Mesendoderm (in vitro differentiated cells): ENCODE data around the gene TRAPPC2L.
"Not testable (repeated sequence)": the region's sequence is repeated elsewhere in the genome, so short reads cannot be mapped to it uniquely, and the experiment has no call there.

Source experiments
- DNase-seq: peaks from one replicate; pipeline ENCODE4 v3.0.0; 2013
- H2AK5ac ChIP-seq: 2 replicates; pipeline ENCODE4 v1.6.1; 2013; ENCODE audit warnings: low read length, inconsistent platforms
- H2BK120ac ChIP-seq: 2 replicates; pipeline ENCODE4 v1.6.1; 2013; ENCODE audit warnings: low read depth, mild to moderate bottlenecking, low read length, moderate library complexity, mixed read lengths
- H2BK15ac ChIP-seq: replicated peaks from 2 replicates; pipeline ENCODE4 v1.6.1; 2013; ENCODE audit warnings: low read depth, mild to moderate bottlenecking, moderate library complexity
- H2BK5ac ChIP-seq: 2 replicates; pipeline ENCODE4 v1.6.1; 2013; ENCODE audit warnings: low read length, inconsistent platforms
- H3K18ac ChIP-seq: 2 replicates; pipeline ENCODE4 v1.6.1; 2013; ENCODE audit warnings: mild to moderate bottlenecking, low read length, mixed read lengths
- H3K23ac ChIP-seq: one replicate; pipeline ENCODE4 v1.6.1; 2013; ENCODE audit warnings: low read length
- H3K27ac ChIP-seq: 2 replicates; pipeline ENCODE4 v1.5.1; 2013; ENCODE audit warnings: low read depth, mild to moderate bottlenecking, inconsistent platforms, low read length, moderate library complexity
- H3K27me3 ChIP-seq: 2 replicates; pipeline ENCODE4 v1.6.1; 2013; ENCODE audit warnings: low read length, control low read depth, mild to moderate bottlenecking, inconsistent platforms; ENCODE audit not compliant: insufficient read depth, poor library complexity
- H3K36me3 ChIP-seq: 2 replicates; pipeline ENCODE4 v1.6.1; 2013; ENCODE audit warnings: low read length, inconsistent platforms; ENCODE audit not compliant: control insufficient read depth, insufficient read depth
- H3K4ac ChIP-seq: one replicate; pipeline ENCODE4 v1.6.1; 2013; ENCODE audit warnings: low read depth, mild to moderate bottlenecking, low read length, moderate library complexity
- H3K4me1 ChIP-seq: 2 replicates; pipeline ENCODE4 v1.6.1; 2013; ENCODE audit warnings: low read depth, low read length, inconsistent platforms; ENCODE audit not compliant: control insufficient read depth
- H3K4me2 ChIP-seq: 2 replicates; pipeline ENCODE4 v1.6.1; 2013; ENCODE audit warnings: low read length
- H3K4me3 ChIP-seq: 2 replicates; pipeline ENCODE4 v1.5.1; 2013; ENCODE audit warnings: mild to moderate bottlenecking, low read length
- H3K56ac ChIP-seq: one replicate; pipeline ENCODE4 v1.6.1; 2013; ENCODE audit warnings: low read length
- H3K79me1 ChIP-seq: 2 replicates; pipeline ENCODE4 v1.6.1; 2013; ENCODE audit warnings: low read length, inconsistent platforms
- H3K79me2 ChIP-seq: 2 replicates; pipeline ENCODE4 v1.6.1; 2013; ENCODE audit warnings: mild to moderate bottlenecking, low read length; ENCODE audit not compliant: control insufficient read depth, insufficient read depth
- H3K9ac ChIP-seq: 2 replicates; pipeline ENCODE4 v1.6.1; 2013; ENCODE audit warnings: low read length, inconsistent platforms
- H4K5ac ChIP-seq: one replicate; pipeline ENCODE4 v1.6.1; 2013; ENCODE audit warnings: low read length
- H4K8ac ChIP-seq: one replicate; pipeline ENCODE4 v1.6.1; 2013; ENCODE audit warnings: low read depth, mild to moderate bottlenecking, control low read depth, low read length, moderate library complexity
- WGBS: extraction: QIAGEN DNeasy Blood & Tissue Kit; methylation state at CpG from one replicate; pipeline ENCODE4 v1.1.7; 2013; ENCODE audit warnings: low lambda C conversion rate, missing lambda C conversion rate; ENCODE audit not compliant: insufficient coverage; ENCODE audit errors: extremely low coverage; 5-methylcytosine and 5-hydroxymethylcytosine counted together

Gene TRAPPC2L

DNA sequence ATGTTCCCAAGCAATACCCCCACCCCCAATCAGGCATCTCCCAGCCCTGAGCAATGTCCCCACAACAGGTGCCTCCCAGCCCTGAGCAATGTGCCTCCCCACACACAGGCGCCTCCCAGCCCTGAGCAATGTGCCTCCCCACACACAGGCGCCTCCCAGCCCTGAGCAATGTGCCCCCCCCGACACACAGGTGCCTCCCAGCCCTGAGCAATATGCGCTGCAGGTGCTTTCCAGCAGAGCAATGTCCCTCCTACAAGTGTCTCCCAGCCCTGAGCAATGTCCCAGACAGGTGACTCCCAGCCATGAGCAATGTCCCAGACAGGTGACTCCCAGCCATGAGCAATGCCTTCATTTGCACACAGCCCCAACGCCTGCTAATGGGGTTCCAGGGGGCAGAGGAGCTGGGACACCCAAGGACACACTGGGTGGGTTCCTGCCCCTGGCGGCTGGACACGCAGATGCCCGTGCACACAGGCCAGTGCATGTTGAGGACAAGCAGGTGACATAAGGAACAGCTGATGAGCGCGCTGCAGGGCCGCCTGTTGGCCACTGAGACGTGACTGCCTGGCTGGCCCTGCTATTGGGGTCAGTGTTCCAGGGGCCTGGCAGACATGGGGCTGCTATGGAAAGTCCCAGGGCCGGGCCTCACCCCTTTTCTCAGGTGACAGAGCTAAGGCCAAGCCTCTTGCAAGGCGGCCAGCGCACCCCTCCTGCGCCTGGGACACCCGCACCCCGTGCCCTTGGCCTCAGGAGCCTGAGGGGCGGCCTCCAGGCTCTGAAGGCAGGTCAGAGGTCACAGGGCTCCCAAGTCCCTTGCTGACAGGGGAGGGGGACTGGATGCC, 36.4 kb downstream of the TRAPPC2L start:
- H3K23ac ChIP-seq: no peak overlapping the region
- no peak overlapping the region for H3K4ac ChIP-seq
- no peak overlapping the region for H3K56ac ChIP-seq
- no peak for DNase-seq
- no peaks in the 10 kb centered on the region for H3K79me1 ChIP-seq
- H3K4me3 ChIP-seq: no peak overlapping the region
- no peaks in the 10 kb centered on the region for H3K79me2 ChIP-seq
- WGBS: no CpG with 5 or more reads among the region's 19 CpGs
- H4K8ac ChIP-seq: no peak overlapping the region
- H3K27me3 ChIP-seq: no peaks in the 10 kb centered on the region
- no peaks in the 10 kb centered on the region for H3K36me3 ChIP-seq
- no peak overlapping the region for H2AK5ac ChIP-seq
- no peak overlapping the region for H2BK5ac ChIP-seq
- H3K9ac ChIP-seq: no peak overlapping the region
- no peak overlapping the region for H3K4me2 ChIP-seq
- no peak overlapping the region for H3K27ac ChIP-seq
- no peak overlapping the region for H3K18ac ChIP-seq
- H2BK120ac ChIP-seq: no peak overlapping the region
- H4K5ac ChIP-seq: no peak overlapping the region
- H3K4me1 ChIP-seq: no peaks in the 10 kb centered on the region
- H2BK15ac ChIP-seq: no peak overlapping the region

DNA sequence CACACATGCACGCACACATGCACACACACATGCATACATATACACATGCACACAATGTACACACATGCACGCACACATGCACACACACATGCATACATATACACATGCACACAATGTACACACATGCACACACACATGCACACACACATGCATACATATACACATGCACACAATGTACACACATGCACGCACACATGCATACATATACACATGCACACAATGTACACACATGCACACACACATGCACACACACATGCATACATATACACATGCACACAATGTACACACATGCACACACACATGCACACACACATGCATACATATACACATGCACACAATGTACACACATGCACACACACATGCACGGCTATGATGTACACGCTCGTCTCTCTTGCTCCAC, 37.3 kb downstream of the TRAPPC2L start:
- no CpG with 5 or more reads among the region's 6 CpGs for WGBS
- H3K36me3 ChIP-seq, H4K5ac ChIP-seq, H3K4me2 ChIP-seq, H2BK5ac ChIP-seq, H3K23ac ChIP-seq, H2BK120ac ChIP-seq, H3K4ac ChIP-seq, H3K79me1 ChIP-seq, DNase-seq, H3K27me3 ChIP-seq, H3K56ac ChIP-seq, H3K9ac ChIP-seq, H3K27ac ChIP-seq, H3K4me1 ChIP-seq, H3K18ac ChIP-seq, H2BK15ac ChIP-seq, H3K79me2 ChIP-seq, H2AK5ac ChIP-seq, H3K4me3 ChIP-seq, H4K8ac ChIP-seq: not testable (repeated sequence)

DNA sequence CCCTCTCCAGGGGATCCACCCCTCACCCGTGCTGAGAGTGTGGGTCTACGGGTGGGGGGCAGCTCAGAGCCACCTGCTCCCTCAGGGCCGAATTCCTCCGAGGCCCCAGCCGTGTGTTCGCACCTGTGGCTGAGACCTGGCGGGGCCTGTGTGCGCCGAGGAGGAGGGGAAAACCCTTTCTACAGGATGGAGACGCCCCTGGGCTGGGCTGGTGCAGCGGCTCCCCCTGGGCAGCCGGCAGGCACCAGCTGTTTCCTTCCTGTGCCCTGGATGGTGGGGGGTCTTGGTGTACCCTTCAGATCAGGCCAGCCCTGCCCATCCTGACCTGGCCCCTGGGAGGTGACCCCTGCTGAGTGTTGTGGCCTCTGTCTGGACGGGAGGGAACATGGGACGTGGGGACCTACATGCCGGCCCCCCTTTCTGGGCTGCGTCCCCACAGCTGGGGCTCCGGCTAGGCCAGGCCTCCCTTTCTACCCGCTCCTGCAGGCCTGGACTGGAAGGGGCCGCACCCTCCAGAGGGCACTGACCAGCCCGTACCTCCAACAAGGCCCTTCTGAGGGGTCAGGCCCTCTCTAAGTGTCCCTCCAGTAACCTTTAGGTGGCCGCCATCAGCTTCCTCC, 37.9 kb downstream of the TRAPPC2L start:
- Histone ChIP-seq H3K9ac (no peak overlapping the region), H3K27me3 (no peaks in the 10 kb centered on the region), H3K4me1 (no peaks in the 10 kb centered on the region), H3K27ac (no peak overlapping the region), H3K79me2 (no peaks in the 10 kb centered on the region), H3K4me3 (no peak overlapping the region), H3K18ac (no peak overlapping the region), H2BK15ac (no peak overlapping the region), H3K4me2 (no peak overlapping the region), H4K8ac (no peak overlapping the region), H3K4ac (no peak overlapping the region), H2BK5ac (no peak overlapping the region), H2AK5ac (no peak overlapping the region), H3K36me3 (no peaks in the 10 kb centered on the region), H4K5ac (no peak overlapping the region), H3K56ac (no peak overlapping the region), H3K23ac (no peak overlapping the region), H2BK120ac (no peak overlapping the region), H3K79me1 (no peaks in the 10 kb centered on the region)
- no peak for DNase-seq
- WGBS: no CpG with 5 or more reads among the region's 21 CpGs

DNA sequence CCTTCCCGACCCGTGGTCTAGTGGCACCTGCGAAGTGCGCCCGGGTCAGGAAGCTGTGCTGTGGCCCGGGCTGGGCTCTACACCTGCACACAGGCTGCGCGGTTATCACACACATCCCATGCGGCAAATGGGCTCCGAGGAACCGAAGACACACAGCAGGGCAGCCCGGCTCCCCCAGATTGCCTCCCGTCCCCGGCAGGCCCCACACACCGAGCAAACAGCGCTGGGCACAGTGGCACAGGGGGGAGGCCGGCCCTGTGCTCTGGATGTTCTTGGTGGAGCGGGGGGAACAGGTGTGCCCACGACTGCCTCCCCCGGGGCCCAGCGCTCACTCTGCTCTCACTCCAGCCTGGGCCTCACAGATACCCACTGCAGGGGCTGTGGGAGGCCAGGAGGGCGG, 38.4 kb downstream of the TRAPPC2L start:
- Histone ChIP-seq H3K79me1 (no peaks in the 10 kb centered on the region), H3K4me1 (no peaks in the 10 kb centered on the region), H3K4me2 (no peak overlapping the region), H2BK5ac (no peak overlapping the region), H3K23ac (no peak overlapping the region), H3K36me3 (no peaks in the 10 kb centered on the region), H3K4me3 (no peak overlapping the region), H4K5ac (no peak overlapping the region), H2BK15ac (no peak overlapping the region), H3K27me3 (no peaks in the 10 kb centered on the region), H3K9ac (no peak overlapping the region), H3K79me2 (no peaks in the 10 kb centered on the region), H3K4ac (no peak overlapping the region), H3K27ac (no peak overlapping the region), H3K18ac (no peak overlapping the region), H2BK120ac (no peak overlapping the region), H2AK5ac (no peak overlapping the region), H3K56ac (no peak overlapping the region), H4K8ac (no peak overlapping the region)
- DNase-seq: no peak
- no CpG with 5 or more reads among the region's 22 CpGs for WGBS

DNA sequence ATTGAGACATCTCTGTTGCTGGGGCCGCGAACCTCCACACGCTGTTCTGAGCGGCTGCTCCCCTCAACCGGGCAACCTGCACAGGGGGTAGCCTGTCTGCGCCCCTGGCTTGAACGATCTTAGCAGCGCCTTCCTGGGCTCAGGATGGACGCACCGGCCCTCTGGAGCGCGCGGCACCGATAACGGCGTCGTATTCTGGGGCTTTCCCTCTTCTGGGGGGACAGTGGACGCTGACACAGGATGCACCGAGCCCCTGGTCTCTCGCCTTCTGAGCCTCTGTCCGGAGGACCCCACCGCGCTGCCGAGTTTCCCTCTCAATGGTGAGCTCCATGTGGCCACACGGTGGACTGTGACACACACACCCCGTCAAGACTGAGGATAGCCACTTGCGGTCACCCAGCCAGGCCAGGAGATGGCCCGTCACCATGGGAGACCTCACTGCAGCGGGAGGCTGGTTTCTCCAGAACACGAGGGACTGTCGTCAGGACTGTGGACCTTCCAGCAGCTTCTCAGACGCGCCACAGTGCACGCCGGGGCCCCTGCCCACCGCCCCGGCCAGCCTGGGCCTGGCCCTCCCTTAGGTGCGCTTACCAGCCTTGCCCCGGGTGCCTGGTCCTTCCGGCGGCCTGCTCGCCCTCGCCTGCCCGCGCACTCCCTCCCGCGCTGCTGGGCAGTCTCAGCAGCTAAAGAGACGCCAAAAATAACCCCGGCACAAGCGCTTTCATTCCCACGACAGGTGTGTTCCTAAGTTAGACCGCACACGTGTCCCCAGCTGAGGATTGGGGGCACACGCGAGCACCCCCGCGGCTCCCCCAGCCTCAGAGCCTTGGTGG, 39.5 kb downstream of the TRAPPC2L start:
- H3K79me2 ChIP-seq: no peaks in the 10 kb centered on the region
- no peak for DNase-seq

More for the DNA sequence above, 39.5 kb downstream of the TRAPPC2L start:
- H2AK5ac ChIP-seq: no peak overlapping the region
- H4K5ac ChIP-seq: no peak overlapping the region
- no peak overlapping the region for H3K18ac ChIP-seq
- H3K9ac ChIP-seq: no peak overlapping the region
- no peak overlapping the region for H3K4me3 ChIP-seq
- no peak overlapping the region for H3K56ac ChIP-seq
- no peak overlapping the region for H3K4ac ChIP-seq
- H4K8ac ChIP-seq: no peak overlapping the region
- no peak overlapping the region for H3K4me2 ChIP-seq
- no peaks in the 10 kb centered on the region for H3K27me3 ChIP-seq
- no peak overlapping the region for H2BK5ac ChIP-seq
- H3K36me3 ChIP-seq: no peaks in the 10 kb centered on the region
- no peak overlapping the region for H2BK15ac ChIP-seq
- H3K4me1 ChIP-seq: no peaks in the 10 kb centered on the region
- H3K27ac ChIP-seq: no peak overlapping the region
- no peak overlapping the region for H2BK120ac ChIP-seq
- no peaks in the 10 kb centered on the region for H3K79me1 ChIP-seq
- WGBS: no CpG with 5 or more reads among the region's 57 CpGs
- H3K23ac ChIP-seq: no peak overlapping the region
